Stimulated activated CD8-positive, alpha-beta memory T cell treated with anti-CD3 and anti-CD28 coated beads, Interleukin-2, amount 100 ng/mL, for 48 hours (primary cell): ENCODE measurements around the gene HOMEZ.
A peak's percentile ranks its signal among the peaks of the same experiment; 100 is the strongest.
"Not testable (repeated sequence)": the region's sequence is repeated elsewhere in the genome, so short reads cannot be mapped to it uniquely, and the experiment has no call there.

Source experiments
- DNase-seq, 2 donors: peaks; one replicate each; pipeline ENCODE4 v3.0.0-alpha.2; 2020; ENCODE audit warnings: low read depth in 2 of 2

The HOMEZ gene

DNA sequence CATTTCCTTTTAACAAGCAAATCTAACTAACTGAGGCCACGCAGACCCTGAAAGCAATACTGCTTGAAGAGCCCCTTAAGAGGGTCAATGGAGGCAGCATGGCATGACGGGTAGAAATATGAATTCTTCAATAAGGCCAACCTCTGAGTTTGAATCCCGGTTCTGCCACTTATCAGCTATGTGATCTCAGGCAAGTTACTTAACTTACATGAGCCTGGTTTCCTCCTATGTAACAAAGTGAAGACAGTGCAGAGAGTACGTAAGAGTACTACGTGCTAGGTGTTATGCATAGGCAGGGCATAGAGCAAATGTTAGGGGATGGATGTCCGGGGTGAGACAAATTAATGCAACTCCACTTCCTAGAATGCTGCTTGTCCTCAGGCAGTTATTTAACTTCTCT lies 4.7 kb downstream of the HOMEZ start:
- DNase-seq: no peak

- DNase-seq: not testable (repeated sequence)
Observed at GRCh38 chr14:23277928-23278327, 8.0 kb downstream of the HOMEZ start.

GRCh38 chr14:23277189-23277588 lies 8.7 kb downstream of the HOMEZ start:
- DNase-seq: no peak

GRCh38 chr14:23275412-23275811 lies 10.5 kb downstream of the HOMEZ start:
- no peak for DNase-seq

DNA sequence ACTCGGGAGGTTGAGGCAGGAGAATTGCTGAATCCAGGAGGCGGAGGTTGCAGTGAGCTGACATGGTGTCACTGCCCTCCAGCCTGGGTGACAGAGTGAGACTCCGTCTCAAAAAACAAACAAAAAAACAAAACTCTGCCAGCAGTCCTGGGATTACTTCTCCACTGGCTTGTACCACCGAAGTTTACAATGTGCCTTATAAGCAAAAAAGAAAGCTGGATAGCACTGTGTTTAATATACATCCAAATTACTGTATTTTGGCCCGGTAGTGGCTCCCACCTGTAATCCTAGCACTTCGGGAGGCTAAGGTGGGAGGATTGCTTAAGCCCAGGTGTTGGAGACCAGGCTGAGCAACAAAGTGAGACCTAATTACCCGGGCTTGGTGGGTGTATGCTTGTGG lies 16.7 kb downstream of the HOMEZ start:
- no peak for DNase-seq

GRCh38 chr14:23260849-23261248 lies 25.1 kb downstream of the HOMEZ start:
- DNase-seq: not testable (repeated sequence)

DNA sequence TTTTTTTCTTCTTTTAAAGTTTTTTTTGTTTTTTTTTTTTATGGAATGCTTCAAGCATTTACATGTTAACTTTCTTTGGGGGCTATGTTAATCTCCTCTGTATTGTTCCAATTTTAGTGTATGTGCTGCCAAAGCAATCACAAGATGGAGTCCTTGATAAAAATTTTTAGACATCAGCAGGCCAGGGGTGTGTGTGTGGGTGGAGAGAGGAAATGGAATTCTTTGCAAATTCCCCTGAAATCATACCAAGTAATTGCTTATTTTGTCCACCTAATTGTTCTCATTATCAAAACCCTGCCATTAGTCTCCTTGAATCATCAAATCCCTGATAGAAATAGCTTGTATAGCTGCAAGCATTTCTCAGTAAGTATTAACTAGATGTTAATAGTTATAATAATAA lies 26.5 kb downstream of the HOMEZ start:
- DNase-seq: no peak

DNA sequence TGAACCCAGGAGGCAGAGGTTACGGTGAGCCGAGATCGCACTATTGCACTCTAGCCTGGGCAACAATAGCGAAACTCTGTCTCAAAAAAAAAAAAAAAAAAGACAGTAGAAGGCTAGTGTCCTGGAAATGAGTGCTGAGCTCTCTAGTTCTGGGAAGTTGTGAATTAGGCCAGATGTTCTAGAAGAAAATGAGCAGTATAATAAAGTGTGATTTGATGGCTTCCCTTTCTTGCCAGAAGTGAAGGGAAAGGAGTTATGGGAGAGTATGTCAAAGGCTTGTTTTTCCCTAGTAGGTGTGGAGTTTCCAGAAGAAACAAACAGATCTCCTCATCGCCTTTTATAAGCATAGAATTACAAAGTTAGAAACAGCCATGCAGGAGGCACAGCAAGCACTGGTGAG lies 27.7 kb downstream of the HOMEZ start:
- no peak for DNase-seq

DNA sequence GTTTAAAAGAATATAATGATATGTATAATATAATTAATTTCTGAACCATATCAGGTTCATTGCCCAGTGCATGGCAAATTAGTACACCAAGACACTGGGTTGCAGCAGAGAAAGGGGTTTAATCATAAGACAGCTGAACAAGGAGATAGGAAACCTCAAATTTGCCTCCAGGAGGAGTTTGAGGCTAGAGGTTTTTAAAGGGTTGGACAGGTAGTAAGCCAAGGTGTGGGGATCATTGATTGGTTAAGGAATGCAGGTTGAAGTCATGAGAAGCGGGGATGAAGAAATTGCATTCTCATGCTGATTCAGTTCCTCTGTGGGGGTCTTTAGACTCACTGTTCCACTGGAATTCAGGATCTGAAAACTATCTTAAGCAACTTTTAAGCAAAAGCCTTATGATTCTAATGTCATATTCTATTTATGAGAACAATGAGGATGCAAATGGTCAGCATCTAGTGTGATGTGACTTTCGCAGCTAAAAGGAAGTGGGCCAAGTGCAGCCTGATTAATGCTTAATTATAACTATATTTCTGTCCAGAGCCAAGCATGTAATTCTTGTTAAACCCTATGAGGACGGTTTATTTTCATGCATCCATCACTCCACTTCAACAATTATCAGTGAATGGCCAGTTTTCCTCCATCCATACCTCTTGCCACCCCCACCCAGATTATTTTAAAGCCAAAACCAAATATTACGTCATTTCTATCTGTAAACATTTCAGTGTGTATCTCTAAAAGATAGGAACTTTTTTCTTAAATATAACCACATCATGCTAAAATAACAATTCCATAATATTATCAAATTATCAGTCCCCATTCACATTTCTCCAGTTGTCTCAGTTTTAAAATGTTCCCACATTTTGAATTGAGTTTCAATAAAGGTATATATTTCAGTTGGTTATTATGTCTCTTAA lies 33.3 kb downstream of the HOMEZ start:
- no peak for DNase-seq

GRCh38 chr14:23252006-23252405 lies 33.9 kb downstream of the HOMEZ start:
- no peak for DNase-seq

- DNase-seq: no peak
Observed at GRCh38 chr14:23249824-23250223, 36.1 kb downstream of the HOMEZ start.

DNA sequence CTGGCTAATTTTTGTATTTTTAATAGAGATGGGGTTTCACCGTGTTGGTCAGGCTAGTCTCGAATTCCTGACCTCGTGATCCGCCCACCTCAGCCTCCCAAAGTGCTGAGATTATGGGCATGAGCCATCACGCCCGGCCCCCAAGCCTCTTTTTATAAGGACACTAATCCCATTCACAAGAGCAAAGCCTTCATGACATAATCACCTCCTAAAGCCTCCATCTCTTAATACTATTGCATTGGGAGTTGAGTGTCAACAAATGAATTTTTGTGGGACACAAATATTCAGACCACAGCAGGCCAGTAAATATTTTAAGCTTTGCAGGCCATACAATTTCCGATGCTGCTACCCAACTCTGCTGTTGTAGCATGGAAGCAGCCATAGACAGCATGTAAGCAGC lies 37.3 kb downstream of the HOMEZ start:
- DNase-seq: no peak

DNA sequence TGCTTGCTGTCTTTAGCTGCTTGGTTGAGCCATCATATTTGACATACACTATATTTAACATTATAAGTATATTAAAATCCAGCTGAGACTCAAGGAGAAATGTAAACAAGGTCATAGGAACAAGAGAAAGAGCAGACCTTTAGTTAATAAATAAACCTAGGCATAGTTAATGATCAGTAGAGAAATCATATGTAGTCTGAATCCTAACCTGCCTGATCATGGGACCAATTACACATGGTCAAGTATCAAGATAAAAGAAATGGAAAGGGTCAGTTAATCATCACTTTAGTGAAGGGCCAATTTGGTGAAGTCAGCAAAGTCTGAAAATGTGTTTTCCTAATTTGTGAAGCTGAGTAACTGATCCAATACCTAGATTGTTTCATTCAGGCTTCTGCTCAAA lies 40.6 kb downstream of the HOMEZ start:
- DNase-seq: no peak

GRCh38 chr14:23243066-23243465 lies 42.9 kb downstream of the HOMEZ start:
- no peak for DNase-seq

DNA sequence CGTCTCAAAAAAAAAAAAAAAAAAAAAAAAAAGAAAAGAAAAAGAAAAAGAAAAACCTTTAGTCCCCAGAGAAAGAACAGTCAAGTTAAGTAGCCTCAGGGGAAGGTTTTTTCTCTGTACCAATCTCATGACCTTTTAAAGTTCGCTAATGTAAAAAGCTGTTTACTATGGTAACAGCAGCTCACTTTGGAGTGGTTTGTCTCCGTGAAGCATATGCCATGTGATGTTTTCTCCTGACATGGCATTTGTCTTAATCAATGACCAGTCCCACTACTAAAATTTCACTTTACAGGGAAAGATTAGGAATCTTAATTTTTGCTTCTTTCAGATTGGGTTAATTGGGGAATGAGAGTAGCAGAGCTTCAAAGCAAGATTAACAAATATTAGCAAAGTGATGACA lies 43.9 kb downstream of the HOMEZ start:
- no peak for DNase-seq

DNA sequence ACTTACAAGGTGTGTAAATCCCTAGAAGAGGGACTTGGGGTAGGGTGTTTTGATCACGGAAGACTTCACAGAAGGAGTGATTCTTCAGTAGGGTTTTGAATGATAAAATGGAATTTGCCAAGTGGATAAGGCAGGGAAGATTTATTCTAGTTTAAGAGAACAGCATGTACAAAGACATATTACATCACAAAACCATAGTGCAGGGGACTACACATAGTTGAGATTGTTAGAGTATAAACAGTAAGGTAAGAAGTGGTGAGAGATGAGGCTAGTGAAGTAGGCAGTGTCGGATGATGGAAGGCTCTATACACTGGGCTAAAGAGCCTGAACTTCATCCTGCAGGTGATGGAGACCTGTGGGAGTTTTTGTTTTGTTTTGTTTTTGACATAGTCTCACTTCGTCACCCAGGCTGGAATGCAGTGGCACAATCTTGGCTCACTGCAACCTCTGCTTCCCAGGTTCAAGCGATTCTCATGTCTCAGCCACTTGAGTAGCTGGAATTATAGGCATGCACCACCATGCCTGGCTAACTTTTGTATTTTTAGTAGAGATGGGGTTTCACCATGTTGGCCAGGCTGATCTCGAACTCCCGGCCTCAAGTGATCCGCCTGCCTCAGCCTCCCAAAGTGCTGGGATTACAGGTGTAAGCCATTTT lies 44.7 kb downstream of the HOMEZ start:
- not testable (repeated sequence) for DNase-seq

- DNase-seq: no peak
Observed at GRCh38 chr14:23240661-23241060, 45.3 kb downstream of the HOMEZ start.

DNA sequence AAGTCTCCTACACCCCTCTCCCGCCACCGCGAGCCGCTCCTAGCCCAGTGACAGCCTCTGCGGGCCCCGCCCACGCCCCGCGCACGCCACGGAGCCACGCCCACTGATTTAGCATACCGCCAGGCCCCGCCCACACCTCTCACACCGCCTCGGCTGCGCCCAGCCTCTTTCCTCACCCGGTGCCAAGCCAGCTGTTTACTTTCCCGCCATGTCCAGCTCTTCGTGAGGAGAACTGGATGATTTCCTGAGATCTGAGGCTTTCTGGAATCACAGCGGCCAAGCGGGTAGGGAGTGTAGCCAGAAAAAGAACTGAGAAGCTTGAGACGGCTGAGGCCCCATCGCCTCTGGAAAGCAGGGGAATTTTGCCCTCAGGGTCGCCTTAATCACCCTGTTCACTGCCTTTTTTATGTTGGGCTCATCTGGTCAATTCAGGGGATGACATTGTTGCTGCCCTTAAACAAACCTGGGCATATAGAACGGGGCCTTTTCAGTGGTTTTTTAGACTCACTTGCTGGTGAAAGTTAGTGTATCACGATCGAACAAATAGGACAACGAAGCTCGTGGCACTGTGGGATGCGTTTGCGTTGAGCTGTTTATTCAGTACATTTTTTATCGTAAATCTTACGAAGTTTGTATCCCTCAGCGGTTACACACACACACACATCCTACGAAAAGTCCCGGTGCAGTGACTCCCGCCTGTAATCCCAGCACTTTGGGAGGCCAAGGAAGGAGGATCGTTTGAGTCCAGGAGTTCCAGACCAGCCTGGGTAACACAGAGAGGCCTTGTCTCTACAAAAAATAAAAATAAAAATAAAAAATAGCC lies 47.9 kb downstream of the HOMEZ start, which contains the start of gene RNF212B:
Gene RNF212B (plus strand): TSS at position 165 of the 823 bp plus-strand sequence. CDS start 2,410 bp downstream, outside the sequence.
- DNase-seq: peak; percentile 83 to 87

GRCh38 chr14:23232241-23232808 lies 53.6 kb downstream of the HOMEZ start:
- not testable (repeated sequence) for DNase-seq

DNA sequence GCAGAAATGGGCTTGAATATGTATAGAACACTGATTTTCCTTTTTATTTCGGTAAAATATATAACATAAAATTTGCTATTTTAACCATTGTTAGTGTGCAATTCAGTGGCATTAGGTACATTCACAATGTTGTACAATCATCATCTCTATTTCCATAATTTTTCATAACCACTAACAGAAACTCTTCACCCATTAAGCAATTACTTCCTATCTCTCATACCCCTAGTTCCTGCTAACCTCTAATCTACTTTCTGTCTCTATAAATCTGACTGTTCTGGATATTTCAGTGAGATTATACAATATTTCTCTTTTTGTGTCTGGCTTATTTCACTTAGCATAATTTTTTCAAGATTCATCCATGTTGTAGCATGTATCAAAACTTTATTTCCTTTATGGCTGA lies 57.1 kb downstream of the HOMEZ start:
- DNase-seq: no peak

DNA sequence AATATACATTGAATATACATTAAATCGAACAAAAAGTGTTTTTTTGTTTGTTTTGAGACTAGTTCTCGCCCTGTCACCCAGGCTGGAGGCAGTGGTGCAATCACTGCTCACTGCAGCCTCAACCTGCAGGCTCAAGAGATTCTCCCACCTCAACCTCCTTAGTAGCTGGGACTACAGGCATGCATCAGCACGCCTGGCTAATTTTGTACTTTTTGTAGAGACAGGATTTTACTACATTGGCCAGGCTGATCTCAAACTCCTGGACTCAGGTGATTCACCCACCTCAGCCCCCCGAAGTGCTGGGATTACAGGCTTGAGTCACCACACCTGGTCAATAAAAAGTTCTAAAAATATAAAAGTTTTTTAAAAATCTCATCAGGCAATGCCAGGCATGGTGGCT lies 58.4 kb downstream of the HOMEZ start:
- DNase-seq: no peak

- DNase-seq: not testable (repeated sequence)
Observed at GRCh38 chr14:23224958-23225357, 61.0 kb downstream of the HOMEZ start.
